Uterus (tissue), 2 donors: ENCODE measurements around the gene TTC39C.

Source experiments
- POLR2A ChIP-seq, 2 donors: fragments of 450-650 bp; IDR thresholded peaks; one replicate each; pipeline ENCODE4 v1.6.1; 2016; ENCODE audit warnings: antibody characterized with exemption in 2 of 2, mild to moderate bottlenecking in 1 of 2, moderate library complexity in 1 of 2
- TF ChIP-seq, protein P1 (sequence below), 4 experiments: fragments of 200-600 bp in 2 of 4; fragments of 450-650 bp in 2 of 4; sonication (generic) in 2 of 4; IDR thresholded peaks; one replicate each; pipeline ENCODE4 v1.5.1; 2016 to 2019; ENCODE audit warnings: antibody characterized with exemption in 4 of 4, mild to moderate bottlenecking in 2 of 4, moderate library complexity in 1 of 4

DNA sequence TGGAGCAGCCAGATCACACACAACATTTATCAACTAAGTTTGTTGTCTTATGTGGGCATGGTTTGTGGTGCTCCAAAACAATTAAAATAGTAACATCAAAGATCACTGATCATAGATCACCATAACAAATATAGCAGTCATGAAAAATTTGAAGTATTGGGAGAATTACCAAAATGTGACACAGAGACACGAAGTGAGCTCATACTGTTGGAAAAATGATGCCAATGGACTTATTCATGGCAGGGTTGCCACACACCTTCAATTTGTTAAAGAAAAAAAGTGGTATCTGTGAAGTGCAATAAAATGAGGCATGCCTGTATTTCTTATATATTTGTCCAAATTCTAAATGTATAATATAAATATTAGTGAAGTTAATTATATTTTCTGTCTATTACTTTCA is 81.4 kb downstream of the TTC39C start:
- TF ChIP-seq, protein P1, sequence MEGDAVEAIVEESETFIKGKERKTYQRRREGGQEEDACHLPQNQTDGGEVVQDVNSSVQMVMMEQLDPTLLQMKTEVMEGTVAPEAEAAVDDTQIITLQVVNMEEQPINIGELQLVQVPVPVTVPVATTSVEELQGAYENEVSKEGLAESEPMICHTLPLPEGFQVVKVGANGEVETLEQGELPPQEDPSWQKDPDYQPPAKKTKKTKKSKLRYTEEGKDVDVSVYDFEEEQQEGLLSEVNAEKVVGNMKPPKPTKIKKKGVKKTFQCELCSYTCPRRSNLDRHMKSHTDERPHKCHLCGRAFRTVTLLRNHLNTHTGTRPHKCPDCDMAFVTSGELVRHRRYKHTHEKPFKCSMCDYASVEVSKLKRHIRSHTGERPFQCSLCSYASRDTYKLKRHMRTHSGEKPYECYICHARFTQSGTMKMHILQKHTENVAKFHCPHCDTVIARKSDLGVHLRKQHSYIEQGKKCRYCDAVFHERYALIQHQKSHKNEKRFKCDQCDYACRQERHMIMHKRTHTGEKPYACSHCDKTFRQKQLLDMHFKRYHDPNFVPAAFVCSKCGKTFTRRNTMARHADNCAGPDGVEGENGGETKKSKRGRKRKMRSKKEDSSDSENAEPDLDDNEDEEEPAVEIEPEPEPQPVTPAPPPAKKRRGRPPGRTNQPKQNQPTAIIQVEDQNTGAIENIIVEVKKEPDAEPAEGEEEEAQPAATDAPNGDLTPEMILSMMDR (IDR thresholded peaks at IDR 0.05): no peak
- no peak for TF ChIP-seq POLR2A (IDR thresholded peaks at IDR 0.05)
